ENCODE measurements around the gene MAP3K13. TPM values are rescaled to one million over a fixed set of nuclear protein-coding genes. Genes with fewer than 3 reads are reported as not detected.

MAP3K13 gene
- total and polyA plus RNA-seq, 8 donors, result 17.2 to 43.1 (median 23.3) TPM

GRCh38 chr3:185356499-185356898 lies 6.4 kb upstream of the MAP3K13 start:
- TF ChIP-seq CTCF (IDR thresholded peaks at IDR 0.05), result no peak
- Histone ChIP-seq H3K9me3 (no peaks in the 10 kb centered on the region), H3K36me3 (no peaks in the 10 kb centered on the region), H3K4me3 (no peak overlapping the region), H3K27me3 (no peaks in the 10 kb centered on the region), H3K4me1 (peaks cover 0 to 14% (median 11%) of the 10 kb centered on the region in 3 donors), H3K27ac (no peak overlapping the region)
- DNase-seq (no peak), FAIRE-seq (no peak), ATAC-seq (no peak)
- WGBS, 2 donors, result 92 to 99% methylated on average over 5 of the region's 5 CpGs
- intact Hi-C loops (cut with DNase I), result no loop called here

DNA sequence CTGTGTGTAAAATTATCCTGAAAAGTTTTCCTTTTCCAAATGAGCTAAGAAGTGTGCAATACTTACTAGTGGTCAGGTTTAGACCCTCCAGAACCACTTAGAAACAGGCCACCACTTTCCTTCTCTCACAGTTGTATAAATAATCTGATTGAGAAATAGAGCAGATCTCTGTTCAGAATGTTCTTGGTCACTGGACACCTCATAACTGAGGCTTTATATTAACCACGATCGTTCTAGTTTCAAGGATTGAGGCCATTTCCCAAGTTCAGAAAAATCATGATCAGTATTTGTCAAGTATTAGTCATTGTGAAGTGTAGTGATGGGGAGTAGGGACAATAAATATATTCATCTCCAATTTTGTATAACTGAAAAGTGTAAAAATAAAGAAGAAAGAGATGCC lies 1.0 kb upstream of the MAP3K13 start:
- no peaks in the 10 kb centered on the region for H3K9me3 ChIP-seq
- peak overlapping the region in 1 of 4 donors; percentile 1 for H3K27ac ChIP-seq
- H3K4me1 ChIP-seq, result peaks cover 7 to 28% (median 23%) of the 10 kb centered on the region in 3 donors
- H3K27me3 ChIP-seq, result no peaks in the 10 kb centered on the region
- 43 to 54% methylated on average over 2 of the region's 2 CpGs for WGBS, 2 donors
- ATAC-seq (no peak), DNase-seq (no peak), FAIRE-seq (no peak)
- no peak overlapping the region for H3K4me3 ChIP-seq
- H3K36me3 ChIP-seq, result no peaks in the 10 kb centered on the region
- TF ChIP-seq CTCF (IDR thresholded peaks at IDR 0.05), result no peak
- intact Hi-C loops (cut with DNase I), result no loop called here

GRCh38 chr3:185363662-185364203 lies 797 bp downstream of the MAP3K13 start:
- H3K4me3 ChIP-seq, result peak overlapping the region; percentile 23 to 52 (median 34)
- peak overlapping the region; percentile 57 to 87 (median 67) for H3K27ac ChIP-seq
- ATAC-seq (peak; percentile 19 to 57 (median 40)), FAIRE-seq (no peak), DNase-seq (no peak)
- H3K9me3 ChIP-seq, result no peaks in the 10 kb centered on the region
- H3K27me3 ChIP-seq, result no peaks in the 10 kb centered on the region
- H3K36me3 ChIP-seq, result no peaks in the 10 kb centered on the region
- intact Hi-C loops (cut with DNase I), result no loop called here
- TF ChIP-seq CTCF (IDR thresholded peaks at IDR 0.05), result no peak
- WGBS, 2 donors, result 5 to 7% methylated on average over 8 of the region's 8 CpGs
- H3K4me1 ChIP-seq, result peaks cover 7 to 28% (median 27%) of the 10 kb centered on the region in 3 donors

DNA sequence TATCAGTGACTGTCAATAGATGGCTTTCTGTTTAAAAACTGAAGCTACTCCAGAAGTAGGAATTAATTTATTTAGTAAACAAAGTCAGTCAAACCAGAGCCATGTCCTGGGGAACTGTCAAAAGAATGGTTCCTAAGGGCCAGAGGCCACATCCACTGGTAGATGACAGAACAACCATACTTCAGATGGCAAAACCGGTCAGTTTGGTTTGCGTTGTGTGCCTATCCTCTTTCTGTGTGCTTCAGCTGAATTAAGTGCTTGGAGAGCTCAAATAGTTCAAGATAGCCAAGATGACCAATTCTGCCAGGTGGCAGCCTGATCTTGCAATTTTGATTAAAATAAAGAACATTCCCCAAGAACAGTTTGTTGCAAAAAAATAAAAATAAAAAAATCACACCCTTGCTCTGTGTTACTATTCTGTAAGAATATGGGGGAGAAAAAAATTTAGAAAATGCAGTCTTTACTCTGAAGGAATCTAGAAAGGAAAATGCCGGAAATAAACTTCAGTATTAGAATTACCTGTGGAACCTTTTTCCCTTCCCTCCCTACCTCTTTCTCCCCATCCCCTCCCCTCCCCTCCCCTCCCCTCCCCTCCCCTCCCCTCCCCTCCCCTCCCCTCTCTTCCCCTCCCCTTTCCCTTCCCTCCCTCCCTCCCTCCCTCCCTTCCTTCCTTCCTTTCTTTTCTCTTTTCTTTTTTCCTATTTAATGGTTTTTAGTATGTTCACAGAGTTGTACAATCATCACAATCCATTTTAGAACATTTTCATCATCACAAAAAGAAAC lies 2.5 kb downstream of the MAP3K13 start:
- H3K4me1 ChIP-seq, result peaks cover 7 to 28% (median 27%) of the 10 kb centered on the region in 3 donors
- H3K9me3 ChIP-seq, result no peaks in the 10 kb centered on the region
- no peaks in the 10 kb centered on the region for H3K27me3 ChIP-seq
- intact Hi-C loops (cut with DNase I), result no loop called here
- no peak for FAIRE-seq
- no peaks in the 10 kb centered on the region for H3K36me3 ChIP-seq
- H3K4me3 ChIP-seq, result no peak overlapping the region
- WGBS, 2 donors, result 35 to 42% methylated on average over 3 of the region's 3 CpGs
- H3K27ac ChIP-seq, result peak overlapping the region in 1 of 4 donors; percentile 7
- TF ChIP-seq CTCF (IDR thresholded peaks at IDR 0.05), result no peak
- peak; percentile 29 to 54 (median 44) for ATAC-seq
- DNase-seq, result peak in 3 of 6 donors; percentile 46 to 54 (median 52)

DNA sequence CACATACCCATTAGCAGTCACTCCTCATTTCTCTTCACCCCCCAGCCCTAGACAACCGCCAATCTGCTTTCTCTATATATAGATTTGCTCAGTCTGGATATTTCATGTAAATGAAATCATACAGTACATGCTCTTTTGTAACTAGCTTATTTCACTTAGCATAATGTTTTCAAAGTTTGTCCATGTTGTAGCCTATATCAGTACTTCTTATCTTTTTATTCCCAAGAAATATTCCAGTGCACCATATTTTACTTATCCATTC lies 3.1 kb downstream of the MAP3K13 start:
- ATAC-seq (no peak), DNase-seq (no peak), FAIRE-seq (no peak)
- Histone ChIP-seq H3K27ac (no peak overlapping the region), H3K27me3 (no peaks in the 10 kb centered on the region), H3K9me3 (no peaks in the 10 kb centered on the region), H3K36me3 (no peaks in the 10 kb centered on the region), H3K4me3 (no peak overlapping the region), H3K4me1 (peaks cover 7 to 28% (median 28%) of the 10 kb centered on the region in 3 donors)
- intact Hi-C loops (cut with DNase I), result no loop called here
- TF ChIP-seq CTCF (IDR thresholded peaks at IDR 0.05), result no peak
- WGBS, 2 donors, result 91% methylated on average over 1 of the region's 1 CpG
